ENCODE measurements around the gene SETD2. TPM values are rescaled to one million over a fixed set of nuclear protein-coding genes. Genes with fewer than 3 reads are reported as not detected.
A peak's percentile ranks its signal among the peaks of the same experiment; 100 is the strongest.

Gene SETD2
- total and polyA plus RNA-seq, 9 of the 15 experiments (the other 6 are each of a cell fraction or from before 2014, with no cell fraction given), result 8.2 to 44.0 (median 33.6) TPM

DNA sequence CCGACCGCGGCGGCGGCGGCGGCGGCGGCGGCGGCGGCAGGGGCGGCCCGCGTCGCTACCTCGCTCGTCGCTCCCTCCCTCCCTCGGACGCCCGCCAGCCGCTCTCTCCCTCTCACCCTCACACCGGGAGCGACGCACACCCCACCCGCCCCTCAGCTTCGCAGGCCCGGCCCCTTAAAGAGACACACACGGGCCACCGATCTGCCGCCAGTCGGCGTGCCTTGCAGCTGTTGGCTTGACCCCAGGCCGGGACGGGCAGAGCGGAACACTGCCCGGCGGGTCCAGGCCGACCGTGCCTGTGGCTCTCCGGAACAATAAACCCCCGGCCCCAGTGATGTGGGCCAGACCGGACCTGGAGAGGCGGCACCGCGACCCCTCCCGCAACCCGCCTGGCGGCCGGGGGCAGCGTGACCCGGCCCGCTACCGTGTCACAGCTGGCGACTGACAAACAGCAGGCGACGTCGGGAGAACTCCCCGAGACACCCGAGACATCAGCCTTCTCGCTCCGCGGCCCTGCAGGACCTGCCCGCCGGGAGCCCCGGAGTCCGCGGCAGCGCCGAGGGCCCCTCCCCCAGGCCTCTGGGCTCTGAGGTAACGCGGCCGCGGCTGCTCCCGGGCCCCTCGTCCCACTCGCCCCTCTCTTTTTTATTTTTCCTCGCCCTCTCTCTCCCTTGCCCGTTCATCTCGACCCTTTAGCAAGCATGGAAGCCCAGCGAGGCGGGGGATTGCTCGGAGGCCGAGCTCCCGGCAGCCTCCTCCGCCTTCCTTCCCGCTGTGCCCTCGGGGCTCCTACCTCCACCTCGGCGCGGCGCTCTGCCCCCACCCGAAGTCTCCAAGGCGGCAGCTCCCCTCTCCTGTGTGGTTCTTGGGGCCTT lies at the start of gene SETD2 (continued):
- TF ChIP-seq ZNF41 (CRISPR knock-in tag; conservative IDR thresholded peaks at IDR 0.05), result no peak
- peak; percentile 25 for TF ChIP-seq JUND (IDR thresholded peaks at IDR 0.05; ENCODE audit: borderline replicate concordance, low read depth, low read length)
- peak; percentile 10; the same call in 1 of the 3 replicates for TF ChIP-seq JUND (tag; IDR thresholded peaks at IDR 0.05; ENCODE audit: borderline replicate concordance, low read depth, low read length)
- TF ChIP-seq GABPB2 (CRISPR knock-in tag; conservative IDR thresholded peaks at IDR 0.05), result no peak
- no peak for TF ChIP-seq NFIX (CRISPR knock-in tag; IDR thresholded peaks at IDR 0.05; ENCODE audit: low read depth)
- no peak for TF ChIP-seq ZNF3 (CRISPR knock-in tag; IDR thresholded peaks at IDR 0.05)
- TF ChIP-seq POLR2AphosphoS5 (IDR thresholded peaks at IDR 0.05; ENCODE audit: control insufficient read depth, insufficient read depth, low read depth, low read length), result peak; percentile 67; the same call in 1 of the 2 replicates
- TF ChIP-seq, protein P1, sequence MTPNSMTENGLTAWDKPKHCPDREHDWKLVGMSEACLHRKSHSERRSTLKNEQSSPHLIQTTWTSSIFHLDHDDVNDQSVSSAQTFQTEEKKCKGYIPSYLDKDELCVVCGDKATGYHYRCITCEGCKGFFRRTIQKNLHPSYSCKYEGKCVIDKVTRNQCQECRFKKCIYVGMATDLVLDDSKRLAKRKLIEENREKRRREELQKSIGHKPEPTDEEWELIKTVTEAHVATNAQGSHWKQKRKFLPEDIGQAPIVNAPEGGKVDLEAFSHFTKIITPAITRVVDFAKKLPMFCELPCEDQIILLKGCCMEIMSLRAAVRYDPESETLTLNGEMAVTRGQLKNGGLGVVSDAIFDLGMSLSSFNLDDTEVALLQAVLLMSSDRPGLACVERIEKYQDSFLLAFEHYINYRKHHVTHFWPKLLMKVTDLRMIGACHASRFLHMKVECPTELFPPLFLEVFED (CRISPR knock-in tag; conservative IDR thresholded peaks at IDR 0.05), result no peak
- TF ChIP-seq HMG20A (CRISPR knock-in tag; conservative IDR thresholded peaks at IDR 0.05), result no peak
- TF ChIP-seq GABPA (tag; conservative IDR thresholded peaks at IDR 0.05; ENCODE audit: low read depth), result peak; percentile 59
- TF ChIP-seq ZNF217 (CRISPR knock-in tag; IDR thresholded peaks at IDR 0.05), result no peak
- TF ChIP-seq HNRNPK (IDR thresholded peaks at IDR 0.05; ENCODE audit: low read depth, low read length, poor library complexity, severe bottlenecking), result peak; percentile 95
- TF ChIP-seq, protein P2, sequence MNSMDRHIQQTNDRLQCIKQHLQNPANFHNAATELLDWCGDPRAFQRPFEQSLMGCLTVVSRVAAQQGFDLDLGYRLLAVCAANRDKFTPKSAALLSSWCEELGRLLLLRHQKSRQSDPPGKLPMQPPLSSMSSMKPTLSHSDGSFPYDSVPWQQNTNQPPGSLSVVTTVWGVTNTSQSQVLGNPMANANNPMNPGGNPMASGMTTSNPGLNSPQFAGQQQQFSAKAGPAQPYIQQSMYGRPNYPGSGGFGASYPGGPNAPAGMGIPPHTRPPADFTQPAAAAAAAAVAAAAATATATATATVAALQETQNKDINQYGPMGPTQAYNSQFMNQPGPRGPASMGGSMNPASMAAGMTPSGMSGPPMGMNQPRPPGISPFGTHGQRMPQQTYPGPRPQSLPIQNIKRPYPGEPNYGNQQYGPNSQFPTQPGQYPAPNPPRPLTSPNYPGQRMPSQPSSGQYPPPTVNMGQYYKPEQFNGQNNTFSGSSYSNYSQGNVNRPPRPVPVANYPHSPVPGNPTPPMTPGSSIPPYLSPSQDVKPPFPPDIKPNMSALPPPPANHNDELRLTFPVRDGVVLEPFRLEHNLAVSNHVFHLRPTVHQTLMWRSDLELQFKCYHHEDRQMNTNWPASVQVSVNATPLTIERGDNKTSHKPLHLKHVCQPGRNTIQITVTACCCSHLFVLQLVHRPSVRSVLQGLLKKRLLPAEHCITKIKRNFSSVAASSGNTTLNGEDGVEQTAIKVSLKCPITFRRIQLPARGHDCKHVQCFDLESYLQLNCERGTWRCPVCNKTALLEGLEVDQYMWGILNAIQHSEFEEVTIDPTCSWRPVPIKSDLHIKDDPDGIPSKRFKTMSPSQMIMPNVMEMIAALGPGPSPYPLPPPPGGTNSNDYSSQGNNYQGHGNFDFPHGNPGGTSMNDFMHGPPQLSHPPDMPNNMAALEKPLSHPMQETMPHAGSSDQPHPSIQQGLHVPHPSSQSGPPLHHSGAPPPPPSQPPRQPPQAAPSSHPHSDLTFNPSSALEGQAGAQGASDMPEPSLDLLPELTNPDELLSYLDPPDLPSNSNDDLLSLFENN (IDR thresholded peaks at IDR 0.05; ENCODE audit: low read depth in 2 of 2, low read length in 2 of 2), result no peak; a peak in 1 of 4 replicates
- no peak for TF ChIP-seq KLF16 (IDR thresholded peaks at IDR 0.05)
- peak; percentile 51; the same call in 1 of the 2 replicates for TF ChIP-seq ZBTB17 (CRISPR knock-in tag; IDR thresholded peaks at IDR 0.05)
- TF ChIP-seq SOX6 (IDR thresholded peaks at IDR 0.05), result 0 out of 2 replicates have a peak, but pooled peaks have one; percentile 18
- 0 out of 2 replicates have a peak, but pooled peaks have one; percentile 37 for TF ChIP-seq GATAD2A (IDR thresholded peaks at IDR 0.05)
- TF ChIP-seq MYBL2 (IDR thresholded peaks at IDR 0.05; ENCODE audit: low read depth), result no peak
- no peak for TF ChIP-seq MYBL2 (CRISPR knock-in tag; IDR thresholded peaks at IDR 0.05; ENCODE audit: borderline replicate concordance)
- TF ChIP-seq KLF1 (tag; IDR thresholded peaks at IDR 0.05), result no peak
- TF ChIP-seq, protein P3, sequence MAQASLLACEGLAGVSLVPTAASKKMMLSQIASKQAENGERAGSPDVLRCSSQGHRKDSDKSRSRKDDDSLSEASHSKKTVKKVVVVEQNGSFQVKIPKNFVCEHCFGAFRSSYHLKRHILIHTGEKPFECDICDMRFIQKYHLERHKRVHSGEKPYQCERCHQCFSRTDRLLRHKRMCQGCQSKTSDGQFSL (CRISPR knock-in tag; IDR thresholded peaks at IDR 0.05), result no peak
- TF ChIP-seq, protein P3 (tag; IDR thresholded peaks at IDR 0.05), result no peak
- peak; percentile 67; the same call in 1 of the 2 replicates for TF ChIP-seq NCOA6 (IDR thresholded peaks at IDR 0.05)
